ENCODE data around the gene ZP1.

Gene ZP1

GRCh38 chr11:60844045-60844869 lies 23.1 kb upstream of the ZP1 start:
- DNase-seq (ENCODE audit: low read depth in 2 of 2) = no peak

- no peak for DNase-seq (ENCODE audit: low read depth in 2 of 2)
These were observed 22.5 kb upstream of the ZP1 start for GRCh38 chr11:60844870-60845221.

- no peak for DNase-seq (ENCODE audit: low read depth in 2 of 2)
These were observed 22.0 kb upstream of the ZP1 start for GRCh38 chr11:60845338-60845737.

GRCh38 chr11:60847281-60847680 lies 20.1 kb upstream of the ZP1 start:
- no peak for DNase-seq (ENCODE audit: low read depth in 2 of 2)

GRCh38 chr11:60847896-60848295 lies 19.4 kb upstream of the ZP1 start:
- no peak for DNase-seq (ENCODE audit: low read depth in 2 of 2)

GRCh38 chr11:60848714-60849151 lies 18.6 kb upstream of the ZP1 start:
- no peak for DNase-seq (ENCODE audit: low read depth in 2 of 2)

- DNase-seq (ENCODE audit: low read depth in 2 of 2) = no peak
These were observed 17.5 kb upstream of the ZP1 start for GRCh38 chr11:60849641-60850520.

GRCh38 chr11:60851327-60852104 lies 15.8 kb upstream of the ZP1 start:
- no peak for DNase-seq (ENCODE audit: low read depth in 2 of 2)

GRCh38 chr11:60852117-60852981 lies 15.0 kb upstream of the ZP1 start:
- no peak for DNase-seq (ENCODE audit: low read depth in 2 of 2)

- DNase-seq (ENCODE audit: low read depth in 2 of 2) = no peak
These were observed 14.1 kb upstream of the ZP1 start for GRCh38 chr11:60852982-60853950.

- no peak for DNase-seq (ENCODE audit: low read depth in 2 of 2)
These were observed 13.0 kb upstream of the ZP1 start for GRCh38 chr11:60854140-60854846.

GRCh38 chr11:60854847-60855725 lies 12.3 kb upstream of the ZP1 start:
- DNase-seq (ENCODE audit: low read depth in 2 of 2) = no peak

GRCh38 chr11:60855726-60856633 lies 11.4 kb upstream of the ZP1 start, which contains the start of gene PTGDR2:
Gene PTGDR2 (minus strand): TSS chr11:60855950. CDS start chr11:60853722, 2,228 bp downstream.
- no peak for DNase-seq (ENCODE audit: low read depth in 2 of 2)

- no peak for DNase-seq (ENCODE audit: low read depth in 2 of 2)
These were observed 9.7 kb upstream of the ZP1 start for GRCh38 chr11:60857378-60858232.

- no peak for DNase-seq (ENCODE audit: low read depth in 2 of 2)
These were observed 9.1 kb upstream of the ZP1 start for GRCh38 chr11:60858236-60858635.
